ENCODE measurements around the gene SLC6A20.
"Not testable (repeated sequence)": the region's sequence is repeated elsewhere in the genome, so short reads cannot be mapped to it uniquely, and the experiment has no call there.

The SLC6A20 gene

GRCh38 chr3:45760878-45761711, 35.2 kb downstream of the SLC6A20 start:
- peak; percentile 20 for DNase-seq (ENCODE audit: low read depth)
- TF ChIP-seq CTCF (conservative IDR thresholded peaks at IDR 0.05; ENCODE audit: low read depth, low read length), result peak; percentile 91
- H3K4me3 ChIP-seq (ENCODE audit: low read length), result no peak overlapping the region

GRCh38 chr3:45759851-45760250, 36.5 kb downstream of the SLC6A20 start:
- no peak for DNase-seq (ENCODE audit: low read depth)
- no peak for TF ChIP-seq CTCF (conservative IDR thresholded peaks at IDR 0.05; ENCODE audit: low read depth, low read length)
- no peak overlapping the region for H3K4me3 ChIP-seq (ENCODE audit: low read length)

GRCh38 chr3:45758871-45759270, 37.5 kb downstream of the SLC6A20 start:
- DNase-seq (ENCODE audit: low read depth), result no peak
- no peak overlapping the region for H3K4me3 ChIP-seq (ENCODE audit: low read length)
- no peak for TF ChIP-seq CTCF (conservative IDR thresholded peaks at IDR 0.05; ENCODE audit: low read depth, low read length)

GRCh38 chr3:45757141-45757540, 39.2 kb downstream of the SLC6A20 start:
- DNase-seq (ENCODE audit: low read depth); H3K4me3 ChIP-seq (ENCODE audit: low read length): not testable (repeated sequence)

GRCh38 chr3:45756055-45756454, 40.3 kb downstream of the SLC6A20 start:
- H3K4me3 ChIP-seq (ENCODE audit: low read length), result no peak overlapping the region
- DNase-seq (ENCODE audit: low read depth), result no peak
- TF ChIP-seq CTCF (conservative IDR thresholded peaks at IDR 0.05; ENCODE audit: low read depth, low read length), result no peak

GRCh38 chr3:45754461-45754860, 41.9 kb downstream of the SLC6A20 start:
- no peak for TF ChIP-seq CTCF (conservative IDR thresholded peaks at IDR 0.05; ENCODE audit: low read depth, low read length)
- no peak for DNase-seq (ENCODE audit: low read depth)
- H3K4me3 ChIP-seq (ENCODE audit: low read length), result no peak overlapping the region

- DNase-seq (ENCODE audit: low read depth), result no peak
- no peak overlapping the region for H3K4me3 ChIP-seq (ENCODE audit: low read length)
- no peak for TF ChIP-seq CTCF (conservative IDR thresholded peaks at IDR 0.05; ENCODE audit: low read depth, low read length)
These were observed 43.2 kb downstream of the SLC6A20 start for GRCh38 chr3:45753095-45753494.
